Tongue (tissue), 2 donors: ENCODE measurements around the gene CHKA. TPM values are rescaled to one million over a fixed set of nuclear protein-coding genes. Genes with fewer than 3 reads are reported as not detected.

Experiments used
- small RNA-seq: library from RNA; depleted of rRNA; stranded (forward); fragments of <200 nt; gene quantifications from one replicate; pipeline ENCODE3, GENCODE V24; 2014; ENCODE audit warnings: low replicate concordance
- total RNA-seq: library from RNA; depleted of rRNA; stranded (reverse); fragments of >200 nt; gene quantifications from one replicate; pipeline ENCODE4 v1.2.3, GENCODE V29; 2014

Gene CHKA
- total RNA-seq, 1 donor from 2014 or later, result 19.0 TPM

Small RNAs within 50 kb of the gene (small RNA-seq; reads per million reads assigned to genes)
- not detected for gene MIR6753

Other genes starting within 250 kb of the CHKA start
- gene UNC93B1, start 117.3 kb downstream of the CHKA start, total RNA-seq, result 9.9 TPM
- gene ALDH3B1, start 111.1 kb downstream of the CHKA start, total RNA-seq, result 3.8 TPM
- gene NDUFS8, start 90.7 kb downstream of the CHKA start, total RNA-seq, result 83.0 TPM
- 30.4 TPM for gene TCIRG1, start 82.4 kb downstream of the CHKA start, total RNA-seq
- 54.7 TPM for gene KMT5B, start 91.9 kb upstream of the CHKA start, total RNA-seq
- 18.2 TPM for gene C11orf24, start 150.6 kb upstream of the CHKA start, total RNA-seq
- 67.5 TPM for gene LRP5, start 191.2 kb upstream of the CHKA start, total RNA-seq